ENCODE data around the gene TSPAN9.

- no peak for TF ChIP-seq CTCF (IDR thresholded peaks at IDR 0.05; ENCODE audit: insufficient read depth, low read length, poor library complexity, severe bottlenecking)
- TF ChIP-seq EZH2phosphoT487 (conservative IDR thresholded peaks at IDR 0.05; ENCODE audit: low read length): no peak
Measured at GRCh38 chr12:3087758-3088650, 10.8 kb downstream of the TSPAN9 start.

Data from SU-DHL-6 (cell line).